Uterus (tissue), 2 donors: ENCODE data around the gene LTBP1.

Experiments
- POLR2A ChIP-seq, 2 donors: fragments of 450-650 bp; IDR thresholded peaks; one replicate each; pipeline ENCODE4 v1.6.1; 2016; ENCODE audit warnings: antibody characterized with exemption in 2 of 2, mild to moderate bottlenecking in 1 of 2, moderate library complexity in 1 of 2
- TF ChIP-seq, protein P1 (sequence below), 4 experiments: fragments of 200-600 bp in 2 of 4; fragments of 450-650 bp in 2 of 4; sonication (generic) in 2 of 4; IDR thresholded peaks; one replicate each; pipeline ENCODE4 v1.5.1; 2016 to 2019; ENCODE audit warnings: antibody characterized with exemption in 4 of 4, mild to moderate bottlenecking in 2 of 4, moderate library complexity in 1 of 4

DNA sequence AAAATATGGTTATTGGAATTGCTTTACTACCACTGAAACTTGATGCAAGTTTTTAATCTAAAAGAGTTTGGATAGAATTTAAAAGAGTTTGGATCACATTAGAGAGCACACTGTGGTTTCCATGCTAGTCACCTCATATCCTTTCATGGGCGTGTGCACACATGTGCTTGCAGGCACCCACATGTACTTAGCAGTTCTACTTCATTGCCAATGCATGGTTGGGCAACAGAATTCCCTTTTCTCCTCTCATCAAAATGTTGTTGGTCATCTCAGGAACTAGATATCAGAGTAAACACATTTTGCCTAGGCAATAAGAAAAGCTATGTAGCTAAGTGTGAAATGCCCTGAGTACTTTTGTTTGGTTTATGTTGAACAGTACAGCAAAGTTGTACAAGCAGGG is 275.6 kb downstream of the LTBP1 start:
- TF ChIP-seq, protein P1, sequence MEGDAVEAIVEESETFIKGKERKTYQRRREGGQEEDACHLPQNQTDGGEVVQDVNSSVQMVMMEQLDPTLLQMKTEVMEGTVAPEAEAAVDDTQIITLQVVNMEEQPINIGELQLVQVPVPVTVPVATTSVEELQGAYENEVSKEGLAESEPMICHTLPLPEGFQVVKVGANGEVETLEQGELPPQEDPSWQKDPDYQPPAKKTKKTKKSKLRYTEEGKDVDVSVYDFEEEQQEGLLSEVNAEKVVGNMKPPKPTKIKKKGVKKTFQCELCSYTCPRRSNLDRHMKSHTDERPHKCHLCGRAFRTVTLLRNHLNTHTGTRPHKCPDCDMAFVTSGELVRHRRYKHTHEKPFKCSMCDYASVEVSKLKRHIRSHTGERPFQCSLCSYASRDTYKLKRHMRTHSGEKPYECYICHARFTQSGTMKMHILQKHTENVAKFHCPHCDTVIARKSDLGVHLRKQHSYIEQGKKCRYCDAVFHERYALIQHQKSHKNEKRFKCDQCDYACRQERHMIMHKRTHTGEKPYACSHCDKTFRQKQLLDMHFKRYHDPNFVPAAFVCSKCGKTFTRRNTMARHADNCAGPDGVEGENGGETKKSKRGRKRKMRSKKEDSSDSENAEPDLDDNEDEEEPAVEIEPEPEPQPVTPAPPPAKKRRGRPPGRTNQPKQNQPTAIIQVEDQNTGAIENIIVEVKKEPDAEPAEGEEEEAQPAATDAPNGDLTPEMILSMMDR (IDR thresholded peaks at IDR 0.05) = no peak
- TF ChIP-seq POLR2A (IDR thresholded peaks at IDR 0.05) = no peak
